GM18499 (cell line): ENCODE results near the gene SCGB1D1.
"Not testable (repeated sequence)": the region's sequence is repeated elsewhere in the genome, so short reads cannot be mapped to it uniquely, and the experiment has no call there.

Source experiments
- ATAC-seq: cut with Tn5 transposase; IDR thresholded peaks from one replicate; pipeline ENCODE4 v1.9.1; 2021; ENCODE audit warnings: moderate number of reproducible peaks; ENCODE audit not compliant: insufficient read depth, unreplicated experiment

The SCGB1D1 gene

DNA sequence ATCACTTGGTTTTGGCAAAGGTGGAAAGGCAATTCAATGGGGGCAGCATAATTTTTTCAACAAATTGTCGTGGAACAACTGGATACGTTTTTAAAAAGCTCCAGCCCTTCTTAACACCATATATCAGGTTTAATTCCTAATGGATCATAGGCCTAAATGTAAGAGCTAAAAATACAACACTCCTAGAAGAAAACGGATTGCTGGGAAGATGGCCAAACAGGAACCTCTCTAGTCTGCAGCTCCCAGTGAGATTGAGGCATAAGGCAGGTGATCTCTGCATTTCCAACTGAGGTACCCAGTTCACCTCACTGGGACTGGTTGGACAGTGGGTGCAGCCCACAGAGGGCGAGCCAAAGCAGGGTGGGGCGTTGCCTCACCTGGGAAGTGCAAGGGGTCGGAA lies 32.4 kb upstream of the SCGB1D1 start:
- ATAC-seq = no peak

DNA sequence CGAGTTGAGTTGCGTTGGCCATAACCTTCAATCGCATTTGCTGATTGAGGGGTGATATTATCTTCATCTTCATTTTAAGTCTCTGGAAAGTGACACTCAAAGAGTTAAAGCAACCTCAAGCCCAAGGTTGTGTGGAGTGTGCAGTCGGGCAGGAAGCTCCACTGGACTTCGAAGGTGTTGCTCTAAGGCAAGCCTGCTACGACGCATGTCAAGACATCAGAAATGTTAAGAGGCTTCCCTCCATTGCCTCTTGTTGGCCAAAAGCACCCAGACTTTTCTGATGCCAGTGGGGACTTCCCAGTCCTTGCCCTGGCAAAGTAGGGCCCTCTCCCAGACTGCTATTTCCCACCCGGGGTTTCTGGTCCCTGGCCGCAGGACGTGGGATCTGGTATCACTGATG lies 23.6 kb upstream of the SCGB1D1 start:
- no peak for ATAC-seq

DNA sequence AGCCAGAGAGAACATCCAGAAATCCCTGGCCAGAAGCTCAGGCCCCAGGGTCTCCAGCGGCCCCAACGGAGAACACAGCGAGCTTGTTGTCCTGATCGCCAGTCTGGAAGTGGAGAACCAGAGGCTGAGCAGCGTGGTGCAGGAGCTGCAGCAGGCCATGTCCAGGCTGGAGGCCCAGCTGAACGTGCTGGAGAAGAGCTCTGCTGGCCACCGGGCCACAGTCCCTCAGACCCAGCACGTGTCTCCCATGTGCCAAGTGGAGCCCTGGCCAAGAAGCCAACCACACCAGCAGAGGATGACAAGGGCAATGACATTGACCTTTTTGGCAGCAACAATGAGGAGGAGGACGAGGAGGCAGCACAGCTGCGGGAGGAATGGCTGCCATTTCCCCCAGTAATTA lies 20.6 kb upstream of the SCGB1D1 start:
- no peak for ATAC-seq

DNA sequence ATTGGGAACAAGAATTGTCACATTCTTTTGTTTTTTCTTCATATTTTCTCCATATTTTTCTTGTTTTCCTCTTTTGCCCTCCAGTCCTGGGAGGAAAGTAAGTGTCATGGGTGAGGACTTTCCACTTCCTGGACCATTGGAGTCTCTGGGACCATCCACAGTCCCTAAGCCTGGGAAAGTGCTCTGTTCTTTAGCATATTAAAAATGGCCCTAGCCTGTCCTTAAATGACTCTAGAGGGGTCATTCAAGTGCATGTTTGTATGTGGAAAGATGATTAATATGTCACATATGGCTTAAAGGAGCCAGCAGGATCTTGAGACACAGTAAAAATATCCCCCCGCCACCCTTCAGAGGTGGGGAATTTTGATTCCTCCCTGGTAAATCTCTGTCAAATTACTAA lies 20.1 kb upstream of the SCGB1D1 start:
- ATAC-seq = no peak

- ATAC-seq = no peak
These were observed 18.7 kb upstream of the SCGB1D1 start for GRCh38 chr11:62171261-62171723.

DNA sequence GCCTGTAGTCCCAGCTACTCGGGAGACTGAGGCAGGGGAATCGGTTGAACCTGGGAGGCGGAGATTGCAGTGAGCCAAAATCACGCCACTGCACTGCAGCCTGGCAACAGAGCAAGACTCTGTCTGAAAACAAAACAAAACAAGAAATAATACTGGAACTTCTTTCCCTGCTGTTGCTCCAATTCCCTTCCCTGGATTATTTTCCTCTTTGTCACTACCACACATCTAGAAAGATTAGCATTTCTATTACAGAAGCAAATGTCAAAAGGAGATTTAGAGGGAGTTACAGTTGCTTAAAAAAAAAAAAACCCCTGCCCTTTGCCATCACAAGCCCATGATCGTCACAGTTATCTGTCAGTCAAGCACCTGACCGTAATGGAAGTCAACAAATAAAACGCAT lies 17.7 kb upstream of the SCGB1D1 start:
- no peak for ATAC-seq

DNA sequence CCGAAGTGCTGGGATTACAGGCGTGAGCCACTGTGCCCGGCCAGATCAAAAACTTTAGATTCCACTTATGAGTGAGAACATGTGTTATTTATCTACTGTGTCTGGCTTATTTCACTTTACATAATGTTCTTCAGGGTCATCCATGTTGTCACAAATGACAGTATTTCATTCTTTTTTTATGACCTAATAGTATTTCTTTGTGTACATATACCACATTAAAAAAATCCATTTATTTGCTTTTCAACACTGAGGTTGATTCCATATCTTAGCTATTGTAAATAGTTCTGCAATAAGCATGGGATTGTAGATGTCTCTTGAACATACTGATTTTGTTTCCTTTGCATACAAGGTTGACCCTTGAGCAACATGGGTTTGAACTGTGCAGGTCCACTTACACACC lies 13.2 kb upstream of the SCGB1D1 start:
- ATAC-seq = no peak

DNA sequence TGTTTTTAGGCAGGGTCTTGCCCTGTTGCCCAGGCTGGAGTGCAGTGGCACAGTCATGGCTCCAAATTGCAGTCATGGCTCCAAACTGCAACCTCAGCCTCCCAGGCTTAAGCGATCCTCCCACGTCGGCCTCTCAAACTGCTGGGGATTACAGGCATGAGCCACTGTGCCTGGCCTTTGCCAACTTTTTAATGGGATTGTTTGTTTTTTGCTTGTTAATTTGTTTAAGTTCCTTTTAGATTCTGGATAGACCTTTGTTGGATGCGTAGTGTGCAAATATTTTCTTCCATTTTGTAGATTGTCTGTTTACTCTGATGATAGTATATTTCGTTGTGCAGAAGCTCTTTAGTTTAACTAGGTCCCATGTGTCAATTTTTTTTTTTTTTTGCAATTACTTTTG lies 10.0 kb upstream of the SCGB1D1 start:
- no peak for ATAC-seq

GRCh38 chr11:62181097-62181496 lies 8.9 kb upstream of the SCGB1D1 start:
- ATAC-seq = no peak

GRCh38 chr11:62182147-62182891 lies 7.7 kb upstream of the SCGB1D1 start:
- no peak for ATAC-seq

DNA sequence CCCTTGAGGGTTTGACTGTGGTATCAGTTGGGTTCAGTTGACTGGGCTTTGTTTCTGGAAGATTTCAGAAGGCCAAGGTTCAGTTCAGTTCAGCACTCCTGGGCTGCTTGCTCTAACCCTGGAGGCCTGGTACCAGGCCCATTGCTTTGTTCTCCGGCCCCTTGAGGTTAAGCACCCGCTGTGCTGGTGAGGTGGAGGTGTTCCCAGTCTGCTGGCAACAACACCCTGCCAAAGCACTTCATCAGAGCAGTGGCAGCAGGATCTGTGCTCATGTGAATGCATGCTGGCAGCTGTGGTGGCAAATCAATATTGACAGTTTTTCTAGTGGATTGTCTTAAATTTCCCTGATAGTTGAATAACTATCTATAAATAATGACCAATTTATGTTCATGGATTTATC lies 3.8 kb upstream of the SCGB1D1 start:
- ATAC-seq = no peak

- ATAC-seq = no peak
These were observed 3.9 kb downstream of the SCGB1D1 start for GRCh38 chr11:62193952-62194351.

GRCh38 chr11:62195010-62195409 lies 5.0 kb downstream of the SCGB1D1 start:
- ATAC-seq = not testable (repeated sequence)

GRCh38 chr11:62195945-62196344 lies 5.9 kb downstream of the SCGB1D1 start:
- no peak for ATAC-seq

- not testable (repeated sequence) for ATAC-seq
These were observed 7.4 kb downstream of the SCGB1D1 start for GRCh38 chr11:62197400-62197799.

DNA sequence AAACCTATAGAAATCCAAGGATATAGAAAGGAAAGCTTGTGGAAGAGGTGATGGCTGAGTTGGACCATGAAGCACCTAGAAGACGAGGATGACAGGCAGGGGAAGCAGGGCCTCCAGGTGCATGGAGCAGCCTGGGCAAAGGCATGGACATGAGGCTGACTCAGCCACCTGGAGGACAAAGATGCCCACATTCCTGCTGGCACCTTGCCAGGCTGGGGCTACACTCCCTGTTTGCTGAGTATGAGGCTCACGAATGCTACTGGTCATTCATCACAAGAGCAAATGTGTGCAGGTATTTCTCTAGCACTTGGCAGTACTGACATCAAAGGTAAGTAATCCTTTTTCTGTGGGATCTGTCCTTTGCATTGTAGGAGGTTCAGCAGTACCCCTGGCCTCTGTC lies 11.4 kb downstream of the SCGB1D1 start:
- no peak for ATAC-seq

GRCh38 chr11:62202910-62203309 lies 12.9 kb downstream of the SCGB1D1 start:
- no peak for ATAC-seq

- no peak for ATAC-seq
These were observed 14.4 kb downstream of the SCGB1D1 start for GRCh38 chr11:62204430-62204829.

DNA sequence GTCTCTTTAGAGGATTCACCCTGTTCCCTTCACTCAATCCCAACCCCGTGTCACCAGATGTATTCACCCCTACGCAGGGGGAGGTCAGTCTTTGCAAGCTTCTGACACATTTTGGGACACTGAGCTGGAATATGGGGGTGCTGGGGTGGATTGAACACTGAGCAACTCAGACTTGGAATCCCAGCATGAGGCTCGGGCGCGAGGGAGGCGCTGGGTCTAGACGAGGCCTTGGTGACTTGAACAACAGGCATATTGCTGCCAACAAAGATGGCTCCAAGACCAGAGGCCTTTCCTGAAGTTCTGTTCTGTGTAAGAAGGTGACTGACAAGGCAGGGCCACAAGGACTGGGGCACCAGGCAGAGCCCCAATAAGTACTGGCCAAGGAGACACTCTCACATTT lies 15.4 kb downstream of the SCGB1D1 start:
- no peak for ATAC-seq

DNA sequence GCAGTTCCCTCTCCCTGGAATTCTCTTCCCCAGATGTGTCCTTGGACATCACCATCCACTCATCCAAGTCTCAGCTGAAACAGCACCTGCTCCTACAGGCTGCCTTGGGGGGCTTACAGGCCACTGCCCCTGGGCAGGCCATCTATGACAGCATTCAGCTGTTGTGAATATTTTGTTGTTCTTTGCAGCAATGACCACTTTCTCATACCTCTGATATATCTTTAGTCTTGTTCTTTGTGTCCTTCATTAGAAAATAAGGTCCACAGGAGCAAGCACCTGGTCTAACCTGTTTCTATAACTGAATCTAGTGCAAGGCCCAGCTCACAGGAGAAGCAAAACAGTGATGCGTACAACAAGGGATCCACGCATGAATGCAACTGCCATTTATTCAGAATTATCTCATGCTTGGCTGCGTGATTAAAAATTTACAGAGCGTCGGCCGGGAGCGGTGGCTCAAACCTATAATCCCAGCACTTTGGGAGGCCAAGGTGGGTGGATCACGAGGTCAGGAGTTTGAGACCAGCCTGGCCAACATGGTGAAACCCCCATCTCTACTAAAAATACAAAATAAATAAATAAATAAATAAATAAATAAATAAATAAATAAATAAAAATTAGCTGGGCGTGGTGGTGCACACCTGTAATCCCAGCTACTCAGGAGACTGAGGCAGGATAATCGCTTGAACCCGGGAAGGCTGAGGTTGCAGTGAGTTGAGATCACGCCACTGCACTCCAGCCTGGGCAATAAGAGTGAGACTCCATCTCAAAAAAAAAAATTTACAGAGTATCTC lies 16.5 kb downstream of the SCGB1D1 start:
- ATAC-seq = not testable (repeated sequence)

- no peak for ATAC-seq
These were observed 18.7 kb downstream of the SCGB1D1 start for GRCh38 chr11:62208785-62209144.
